ENCODE data around the gene FGF23. TPM values are rescaled to one million over a fixed set of nuclear protein-coding genes. Genes with fewer than 3 reads are reported as not detected.

Gene FGF23
- total RNA-seq, 3 donors from 2014 or later: not detected

DNA sequence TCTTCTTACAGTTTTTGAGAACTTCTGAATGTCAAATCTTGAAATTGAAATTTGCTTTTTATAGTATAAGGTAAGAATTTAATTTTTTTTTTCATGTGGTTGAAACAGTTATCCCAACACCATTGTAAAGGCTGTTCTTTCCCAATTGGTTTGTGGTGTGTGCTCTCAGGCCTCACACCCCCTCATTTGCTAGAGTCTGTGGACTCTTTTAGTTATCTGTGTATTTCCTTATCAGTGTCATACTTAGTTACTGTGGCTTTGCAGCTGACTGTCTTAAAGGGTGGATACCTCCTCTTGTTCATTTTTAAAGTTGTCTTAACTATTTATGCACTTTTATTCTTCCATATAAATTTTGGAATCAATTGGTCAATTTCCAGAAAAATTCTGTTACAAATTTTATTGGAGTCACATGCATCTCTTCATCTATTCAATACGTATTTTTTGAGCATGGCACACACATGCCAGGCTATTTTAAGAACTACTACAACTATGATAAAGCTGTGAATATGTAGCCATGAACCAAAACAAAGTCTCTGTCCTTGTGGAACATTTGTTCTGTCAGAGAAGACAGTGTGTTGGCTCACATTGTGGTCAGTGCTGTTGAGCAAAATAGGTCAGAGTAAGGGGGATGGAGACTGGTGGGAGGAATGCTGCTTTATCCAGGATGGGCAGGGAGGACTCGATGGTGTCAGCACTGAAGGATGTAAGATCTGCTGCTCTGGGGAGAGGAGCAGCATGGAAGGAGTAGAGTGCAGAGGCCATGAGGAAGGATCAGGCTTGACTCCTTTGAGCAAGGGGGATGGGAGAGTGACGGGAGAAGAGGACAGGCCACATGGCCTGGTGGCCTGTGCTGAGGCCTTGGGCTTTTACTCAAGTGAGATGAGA, 24.1 kb downstream of the FGF23 start:
- intact Hi-C loops (cut with DNase I, micrococcal nuclease): no loop called here
- DNase-seq (no peak), ATAC-seq (no peak)
- Histone ChIP-seq H3K36me3 (ENCODE audit: low read depth) (no peaks in the 10 kb centered on the region), H3K4me3 (no peak overlapping the region), H3K9me3 (no peaks in the 10 kb centered on the region), H3K4me1 (ENCODE audit: low read depth) (no peaks in the 10 kb centered on the region)
- TF ChIP-seq, protein P1, sequence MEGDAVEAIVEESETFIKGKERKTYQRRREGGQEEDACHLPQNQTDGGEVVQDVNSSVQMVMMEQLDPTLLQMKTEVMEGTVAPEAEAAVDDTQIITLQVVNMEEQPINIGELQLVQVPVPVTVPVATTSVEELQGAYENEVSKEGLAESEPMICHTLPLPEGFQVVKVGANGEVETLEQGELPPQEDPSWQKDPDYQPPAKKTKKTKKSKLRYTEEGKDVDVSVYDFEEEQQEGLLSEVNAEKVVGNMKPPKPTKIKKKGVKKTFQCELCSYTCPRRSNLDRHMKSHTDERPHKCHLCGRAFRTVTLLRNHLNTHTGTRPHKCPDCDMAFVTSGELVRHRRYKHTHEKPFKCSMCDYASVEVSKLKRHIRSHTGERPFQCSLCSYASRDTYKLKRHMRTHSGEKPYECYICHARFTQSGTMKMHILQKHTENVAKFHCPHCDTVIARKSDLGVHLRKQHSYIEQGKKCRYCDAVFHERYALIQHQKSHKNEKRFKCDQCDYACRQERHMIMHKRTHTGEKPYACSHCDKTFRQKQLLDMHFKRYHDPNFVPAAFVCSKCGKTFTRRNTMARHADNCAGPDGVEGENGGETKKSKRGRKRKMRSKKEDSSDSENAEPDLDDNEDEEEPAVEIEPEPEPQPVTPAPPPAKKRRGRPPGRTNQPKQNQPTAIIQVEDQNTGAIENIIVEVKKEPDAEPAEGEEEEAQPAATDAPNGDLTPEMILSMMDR (IDR thresholded peaks at IDR 0.05): no peak

DNA sequence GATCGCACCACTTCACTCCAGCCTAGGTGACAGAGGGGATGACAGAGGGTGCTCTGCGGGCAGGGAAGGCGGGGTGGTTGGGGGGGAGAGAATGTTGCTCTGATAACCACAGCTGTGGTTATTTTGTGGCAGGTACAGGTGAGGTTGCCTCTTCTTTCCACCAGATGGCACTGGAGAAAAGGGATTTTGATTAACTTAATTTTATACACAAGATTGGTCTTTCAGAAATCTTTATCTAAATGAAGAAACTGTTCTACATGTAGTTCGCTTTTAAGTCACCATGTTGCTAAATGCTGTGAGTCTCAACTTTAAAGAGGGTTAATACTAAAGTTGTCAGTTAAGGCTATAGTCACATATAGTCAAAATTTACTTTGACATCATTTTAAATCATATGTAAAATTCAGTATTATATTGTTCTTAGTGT, 25.7 kb downstream of the FGF23 start:
- no peak overlapping the region for H3K4me3 ChIP-seq
- no peaks in the 10 kb centered on the region for H3K9me3 ChIP-seq
- DNase-seq: peak in 1 of 3 donors; percentile 21
- peak; percentile 44 for ATAC-seq
- intact Hi-C loops (cut with DNase I, micrococcal nuclease): no loop called here
- no peaks in the 10 kb centered on the region for H3K4me1 ChIP-seq (ENCODE audit: low read depth)
- no peaks in the 10 kb centered on the region for H3K36me3 ChIP-seq (ENCODE audit: low read depth)
- TF ChIP-seq, protein P1 (IDR thresholded peaks at IDR 0.05): no peak

DNA sequence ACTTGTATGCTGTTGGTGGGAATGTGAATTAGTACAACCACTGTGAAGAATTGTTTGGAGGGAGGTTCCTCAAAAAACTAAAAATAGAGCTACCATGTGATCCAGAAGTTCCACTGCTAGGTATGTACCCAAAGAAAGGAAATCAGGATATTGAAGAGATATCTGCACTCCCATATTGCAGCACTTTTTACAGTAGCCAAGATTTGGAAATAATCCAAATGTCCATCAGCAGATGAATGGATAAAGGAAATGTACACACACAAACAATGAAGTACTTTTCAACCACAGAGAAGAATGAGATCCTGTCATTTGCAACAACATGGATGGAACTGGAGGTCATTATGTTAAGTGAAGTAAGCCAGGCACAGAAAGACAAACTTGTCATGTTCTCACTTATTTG, 32.6 kb downstream of the FGF23 start:
- TF ChIP-seq, protein P1 (IDR thresholded peaks at IDR 0.05): no peak
- H3K36me3 ChIP-seq (ENCODE audit: low read depth): no peaks in the 10 kb centered on the region
- DNase-seq: no peak

DNA sequence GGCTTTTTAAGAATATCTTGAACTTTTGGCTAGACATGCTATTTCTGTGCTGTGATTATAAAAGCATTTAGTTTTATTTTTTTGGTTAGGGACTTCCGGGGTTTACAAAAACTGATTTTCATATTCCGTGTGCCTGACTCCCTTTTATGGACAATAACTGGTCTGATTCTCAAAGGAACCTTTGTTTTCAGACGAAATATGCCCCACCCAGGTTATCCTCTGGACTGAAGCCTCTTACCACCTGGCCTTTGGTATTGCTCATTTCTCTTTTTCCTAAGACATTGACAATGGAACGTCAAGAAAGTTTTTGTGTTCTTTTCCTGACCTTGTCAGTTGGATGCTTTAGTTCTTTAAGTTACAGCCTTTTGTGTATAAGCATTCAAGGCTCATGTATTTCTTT, 47.7 kb downstream of the FGF23 start:
- Histone ChIP-seq H3K36me3 (ENCODE audit: low read depth) (no peaks in the 10 kb centered on the region), H3K4me3 (no peak overlapping the region), H3K4me1 (ENCODE audit: low read depth) (peaks cover 6% of the 10 kb centered on the region), H3K9me3 (no peaks in the 10 kb centered on the region)
- intact Hi-C loops (cut with DNase I, micrococcal nuclease): no loop called here
- DNase-seq: peak in 1 of 3 donors; percentile 43
- ATAC-seq: peak; percentile 76
- TF ChIP-seq, protein P1 (IDR thresholded peaks at IDR 0.05): no peak

More for the DNA sequence above, 32.6 kb downstream of the FGF23 start:
- no peaks in the 10 kb centered on the region for H3K4me1 ChIP-seq (ENCODE audit: low read depth)
- no peak for ATAC-seq
- intact Hi-C loops (cut with DNase I, micrococcal nuclease): no loop called here
- H3K4me3 ChIP-seq: no peak overlapping the region
- H3K9me3 ChIP-seq: no peaks in the 10 kb centered on the region

- no peak for DNase-seq
- TF ChIP-seq, protein P1 (IDR thresholded peaks at IDR 0.05): no peak
- H3K36me3 ChIP-seq (ENCODE audit: low read depth): no peaks in the 10 kb centered on the region
- no peaks in the 10 kb centered on the region for H3K9me3 ChIP-seq
- intact Hi-C loops (cut with DNase I, micrococcal nuclease): no loop called here
- no peak for ATAC-seq
- H3K4me1 ChIP-seq (ENCODE audit: low read depth): peaks cover 6% of the 10 kb centered on the region
- H3K4me3 ChIP-seq: no peak overlapping the region
These were observed 48.3 kb downstream of the FGF23 start for GRCh38 chr12:4331221-4331620.

Data from mucosa of descending colon (tissue), 3 donors.